CD4-positive, CD25-positive, alpha-beta regulatory T cell (primary cell): ENCODE results near the gene ADORA1. TPM values are rescaled to one million over a fixed set of nuclear protein-coding genes. Genes with fewer than 3 reads are reported as not detected.

Experiments
- ATAC-seq, 2 donors: fragments of 150-1000 bp; cut with Tn5 transposase; one replicate each; pipeline ENCODE4 v1.10.0; 2021; ENCODE audit warnings: low read depth in 2 of 2, moderate number of reproducible peaks in 2 of 2, moderate library complexity in 1 of 2
- DNase-seq, 3 donors: peaks; one replicate each; pipeline versions ENCODE4 v3.0.0 to v3.0.0-alpha.2; 2012 to 2022; ENCODE audit warnings: mixed read lengths in 1 of 3
- H3K27ac ChIP-seq: one replicate; pipeline ENCODE4 v1.7.0; 2013; ENCODE audit warnings: mild to moderate bottlenecking, low read length; ENCODE audit not compliant: insufficient read depth, poor library complexity, severe bottlenecking
- H3K27me3 ChIP-seq: one replicate; pipeline ENCODE4 v1.7.0; 2013; ENCODE audit warnings: low read length; ENCODE audit not compliant: control insufficient read depth, insufficient read depth
- H3K36me3 ChIP-seq: one replicate; pipeline ENCODE4 v1.7.0; 2013; ENCODE audit warnings: mild to moderate bottlenecking, low read length, moderate library complexity; ENCODE audit not compliant: control insufficient read depth, insufficient read depth
- H3K4me1 ChIP-seq: 2 replicates; pipeline ENCODE4 v1.7.0; 2013; ENCODE audit warnings: mild to moderate bottlenecking, low read length; ENCODE audit not compliant: insufficient read depth, control insufficient read depth, poor library complexity, severe bottlenecking
- H3K4me3 ChIP-seq: one replicate; pipeline ENCODE4 v1.7.0; 2013; ENCODE audit warnings: low read depth, mild to moderate bottlenecking, low read length, moderate library complexity
- H3K9me3 ChIP-seq, 2 experiments: 1 replicate in 1 of 2; 2 replicates in 1 of 2; pipeline ENCODE4 v1.7.0; 2013; ENCODE audit warnings: low read length in 2 of 2, mild to moderate bottlenecking in 1 of 2, moderate library complexity in 1 of 2; ENCODE audit not compliant: control insufficient read depth in 2 of 2
- H3K27ac Mint-ChIP-seq, 3 donors: one replicate each; pipeline ENCODE4 v1.8.0; 2020 to 2022; ENCODE audit warnings: mild to moderate bottlenecking in 3 of 3, mixed read lengths in 3 of 3, moderate library complexity in 2 of 3
- H3K27me3 Mint-ChIP-seq: one replicate; pipeline ENCODE4 v1.8.0; 2022; ENCODE audit warnings: mild to moderate bottlenecking, mixed read lengths
- H3K36me3 Mint-ChIP-seq: one replicate; pipeline ENCODE4 v1.8.0; 2020; ENCODE audit warnings: mixed read lengths
- H3K4me1 Mint-ChIP-seq, 4 donors: one replicate each; pipeline ENCODE4 v1.8.0; 2020 to 2022; ENCODE audit warnings: mixed read lengths in 4 of 4, mild to moderate bottlenecking in 1 of 4
- H3K4me3 Mint-ChIP-seq, 4 donors: one replicate each; pipeline ENCODE4 v1.8.0; 2020 to 2022; ENCODE audit warnings: mild to moderate bottlenecking in 4 of 4, mixed read lengths in 4 of 4, moderate library complexity in 3 of 4
- H3K9me3 Mint-ChIP-seq, 7 donors: one replicate each; pipeline ENCODE4 v1.8.0; 2020 to 2022; ENCODE audit warnings: mixed read lengths in 7 of 7, mild to moderate bottlenecking in 3 of 7, moderate library complexity in 2 of 7
- polyA plus RNA-seq, 4 donors: library from polyadenylated mRNA; unstranded; fragments of 300-500 nt; fragmentation: Illumina TruSeq; gene quantifications; one replicate each; pipeline ENCODE4 v1.2.3, GENCODE V29; 2021
- total RNA-seq: library from RNA; stranded (reverse); gene quantifications from one replicate; pipeline ENCODE4 v1.2.3, GENCODE V29; 2022

Gene ADORA1
- not detected for total RNA-seq
- polyA plus RNA-seq: not detected

GRCh38 chr1:203127666-203128430 is at the start of gene ADORA1:
ADORA1 (plus strand) TSS chr1:203127726; CDS start chr1:203128842, 1,116 bp downstream.
- peaks cover 4% of the 10 kb centered on the region for H3K27me3 ChIP-seq
- H3K4me1 ChIP-seq: no peaks in the 10 kb centered on the region
- H3K4me3 ChIP-seq: no peak within 1 kb of the TSS
- H3K36me3 ChIP-seq: no peaks in the 10 kb centered on the region
- no peak within 1 kb of the TSS for H3K27ac ChIP-seq
- DNase-seq (no peak), ATAC-seq (no peak)
- peaks cover 0 to 10% (median 3%) of the 10 kb centered on the region in 4 donors for H3K4me1 Mint-ChIP-seq
- peak within 1 kb of the TSS in 1 of 3 donors; percentile 29 for H3K27ac Mint-ChIP-seq
- no peaks in the 10 kb centered on the region for H3K36me3 Mint-ChIP-seq
- H3K9me3 ChIP-seq: no peaks in the 10 kb centered on the region
- peaks cover 39% of the 10 kb centered on the region for H3K27me3 Mint-ChIP-seq
- H3K4me3 Mint-ChIP-seq: peak within 1 kb of the TSS in 2 of 4 donors; percentile 24 to 41
- peaks cover 0 to 1% (median 0%) of the 10 kb centered on the region in 7 donors for H3K9me3 Mint-ChIP-seq

- H3K27ac Mint-ChIP-seq: no peak overlapping the region
- H3K4me1 Mint-ChIP-seq: peaks cover 0 to 6% (median 2%) of the 10 kb centered on the region in 4 donors
Observed at GRCh38 chr1:203077956-203078355, 49.6 kb upstream of the ADORA1 start.

GRCh38 chr1:203078478-203078877 is 49.0 kb upstream of the ADORA1 start:
- peaks cover 0 to 6% (median 2%) of the 10 kb centered on the region in 4 donors for H3K4me1 Mint-ChIP-seq
- H3K27me3 Mint-ChIP-seq: peaks cover 49% of the 10 kb centered on the region
- H3K36me3 Mint-ChIP-seq: no peaks in the 10 kb centered on the region
- H3K27ac Mint-ChIP-seq: no peak overlapping the region
- Histone ChIP-seq H3K27ac (no peak overlapping the region), H3K9me3 (no peaks in the 10 kb centered on the region), H3K4me3 (no peak overlapping the region), H3K36me3 (no peaks in the 10 kb centered on the region), H3K4me1 (peaks cover 4% of the 10 kb centered on the region), H3K27me3 (peaks cover 6% of the 10 kb centered on the region)
- H3K4me3 Mint-ChIP-seq: no peak overlapping the region
- no peaks in the 10 kb centered on the region for H3K9me3 Mint-ChIP-seq
- DNase-seq: no peak
- no peak for ATAC-seq

More at GRCh38 chr1:203077956-203078355, 49.6 kb upstream of the ADORA1 start:
- no peak for ATAC-seq
- Mint-ChIP-seq H3K36me3 (no peaks in the 10 kb centered on the region), H3K27me3 (peaks cover 52% of the 10 kb centered on the region), H3K4me3 (no peak overlapping the region), H3K9me3 (no peaks in the 10 kb centered on the region)
- peaks cover 10% of the 10 kb centered on the region for H3K27me3 ChIP-seq
- peaks cover 4% of the 10 kb centered on the region for H3K4me1 ChIP-seq
- no peak overlapping the region for H3K27ac ChIP-seq
- H3K9me3 ChIP-seq: no peaks in the 10 kb centered on the region
- no peaks in the 10 kb centered on the region for H3K36me3 ChIP-seq
- DNase-seq: no peak
- H3K4me3 ChIP-seq: no peak overlapping the region

- H3K27me3 ChIP-seq: peaks cover 4% of the 10 kb centered on the region
- Mint-ChIP-seq H3K27ac (no peak overlapping the region), H3K4me3 (no peak overlapping the region), H3K4me1 (peaks cover 0 to 6% (median 2%) of the 10 kb centered on the region in 4 donors), H3K27me3 (peaks cover 36% of the 10 kb centered on the region), H3K36me3 (no peaks in the 10 kb centered on the region), H3K9me3 (no peaks in the 10 kb centered on the region)
- no peaks in the 10 kb centered on the region for H3K9me3 ChIP-seq
- ATAC-seq (no peak), DNase-seq (no peak)
- no peaks in the 10 kb centered on the region for H3K36me3 ChIP-seq
- H3K4me1 ChIP-seq: peaks cover 3% of the 10 kb centered on the region
- H3K27ac ChIP-seq: no peak overlapping the region
- no peak overlapping the region for H3K4me3 ChIP-seq
Observed at GRCh38 chr1:203080456-203080855, 47.1 kb upstream of the ADORA1 start.

- no peak for DNase-seq
- no peak for ATAC-seq
- no peaks in the 10 kb centered on the region for H3K9me3 ChIP-seq
- no peak overlapping the region for H3K4me3 Mint-ChIP-seq
- no peaks in the 10 kb centered on the region for H3K36me3 ChIP-seq
- no peaks in the 10 kb centered on the region for H3K4me1 Mint-ChIP-seq
- peaks cover 29% of the 10 kb centered on the region for H3K27me3 Mint-ChIP-seq
- no peaks in the 10 kb centered on the region for H3K36me3 Mint-ChIP-seq
- no peaks in the 10 kb centered on the region for H3K4me1 ChIP-seq
- H3K4me3 ChIP-seq: no peak overlapping the region
- no peak overlapping the region for H3K27ac ChIP-seq
- no peak overlapping the region for H3K27ac Mint-ChIP-seq
- H3K9me3 Mint-ChIP-seq: no peaks in the 10 kb centered on the region
- peaks cover 1% of the 10 kb centered on the region for H3K27me3 ChIP-seq
Observed at GRCh38 chr1:203081465-203082230, 45.9 kb upstream of the ADORA1 start.

- Histone ChIP-seq H3K36me3 (no peaks in the 10 kb centered on the region), H3K4me1 (no peaks in the 10 kb centered on the region), H3K27me3 (no peaks in the 10 kb centered on the region), H3K4me3 (no peak overlapping the region), H3K9me3 (no peaks in the 10 kb centered on the region), H3K27ac (no peak overlapping the region)
- DNase-seq (no peak), ATAC-seq (no peak)
- Mint-ChIP-seq H3K9me3 (no peaks in the 10 kb centered on the region), H3K27ac (peak overlapping the region in 1 of 3 donors; percentile 37), H3K4me1 (no peaks in the 10 kb centered on the region), H3K27me3 (peaks cover 25% of the 10 kb centered on the region), H3K4me3 (no peak overlapping the region), H3K36me3 (no peaks in the 10 kb centered on the region)
Observed at GRCh38 chr1:203082231-203082505, 45.4 kb upstream of the ADORA1 start.

GRCh38 chr1:203082571-203083462 is 44.7 kb upstream of the ADORA1 start:
- H3K9me3 Mint-ChIP-seq: peaks cover 0 to 2% (median 0%) of the 10 kb centered on the region in 7 donors
- H3K27me3 ChIP-seq: no peaks in the 10 kb centered on the region
- no peaks in the 10 kb centered on the region for H3K4me1 Mint-ChIP-seq
- H3K27ac Mint-ChIP-seq: no peak overlapping the region
- H3K9me3 ChIP-seq: no peaks in the 10 kb centered on the region
- peaks cover 21% of the 10 kb centered on the region for H3K27me3 Mint-ChIP-seq
- H3K4me3 ChIP-seq: no peak overlapping the region
- no peak for DNase-seq
- no peak overlapping the region for H3K27ac ChIP-seq
- H3K4me1 ChIP-seq: no peaks in the 10 kb centered on the region
- no peaks in the 10 kb centered on the region for H3K36me3 ChIP-seq
- no peaks in the 10 kb centered on the region for H3K36me3 Mint-ChIP-seq
- ATAC-seq: no peak
- no peak overlapping the region for H3K4me3 Mint-ChIP-seq
